ENCODE results near the gene ARL4A. TPM values are rescaled to one million over a fixed set of nuclear protein-coding genes. Genes with fewer than 3 reads are reported as not detected.

The ARL4A gene
- total RNA-seq, 2 experiments from 2014 or later, result 10.8 to 11.3 TPM

GRCh38 chr7:12709726-12710502, 22.5 kb downstream of the ARL4A start:
- DNase-seq, result no peak

GRCh38 chr7:12711124-12711523, 23.7 kb downstream of the ARL4A start:
- CTCF ChIA-PET, result interaction anchor here (3.0 kb wide), 1 partner anchor 25 kb away, joined by 10 read pairs; no protein-coding TSS in a partner anchor
- intact Hi-C loops (cut with micrococcal nuclease), result no loop called here

More at GRCh38 chr7:12709726-12710502, 22.5 kb downstream of the ARL4A start:
- TF ChIP-seq CTCF (IDR thresholded peaks at IDR 0.05), result no peak
- no peak overlapping the region for H3K4me3 Mint-ChIP-seq
- intact Hi-C loops (cut with micrococcal nuclease), result no loop called here
- ATAC-seq, result no peak
- no peaks in the 10 kb centered on the region for H3K9me3 Mint-ChIP-seq
- ChIA-PET POLR2A (no interaction called here), CTCF (interaction anchor here (3.0 kb wide), 1 partner anchor 24 kb away, joined by 10 read pairs; no protein-coding TSS in a partner anchor)
- H3K4me1 Mint-ChIP-seq (ENCODE audit: low read depth), result peaks cover 1% of the 10 kb centered on the region
- H3K27me3 Mint-ChIP-seq, result no peaks in the 10 kb centered on the region
- no peaks in the 10 kb centered on the region for H3K36me3 Mint-ChIP-seq (ENCODE audit: low read depth)
- H3K27ac Mint-ChIP-seq, result no peak overlapping the region

GRCh38 chr7:12712236-12712635, 24.8 kb downstream of the ARL4A start:
- CTCF ChIA-PET, result interaction anchor here (2.0 kb wide), 1 partner anchor 26 kb away, joined by 10 read pairs; the partner anchor contains the start of gene ARL4A
- ATAC-seq (no peak), DNase-seq (no peak)
- Mint-ChIP-seq H3K4me3 (no peak overlapping the region), H3K9me3 (no peaks in the 10 kb centered on the region), H3K27me3 (no peaks in the 10 kb centered on the region), H3K4me1 (ENCODE audit: low read depth) (peaks cover 22% of the 10 kb centered on the region), H3K27ac (no peak overlapping the region), H3K36me3 (ENCODE audit: low read depth) (no peaks in the 10 kb centered on the region)
- TF ChIP-seq CTCF (IDR thresholded peaks at IDR 0.05), result no peak
- POLR2A ChIA-PET, result no interaction called here
- intact Hi-C loops (cut with micrococcal nuclease), result no loop called here

More at GRCh38 chr7:12711124-12711523, 23.7 kb downstream of the ARL4A start:
- no peak overlapping the region for H3K27ac Mint-ChIP-seq
- no peaks in the 10 kb centered on the region for H3K36me3 Mint-ChIP-seq (ENCODE audit: low read depth)
- DNase-seq (no peak), ATAC-seq (no peak)
- H3K27me3 Mint-ChIP-seq, result no peaks in the 10 kb centered on the region
- TF ChIP-seq CTCF (IDR thresholded peaks at IDR 0.05), result no peak
- H3K4me3 Mint-ChIP-seq, result no peak overlapping the region
- POLR2A ChIA-PET, result no interaction called here
- no peaks in the 10 kb centered on the region for H3K9me3 Mint-ChIP-seq
- H3K4me1 Mint-ChIP-seq (ENCODE audit: low read depth), result peaks cover 11% of the 10 kb centered on the region

- H3K27me3 Mint-ChIP-seq, result no peaks in the 10 kb centered on the region
- ChIA-PET POLR2A (no interaction called here), CTCF (interaction anchor here (0.9 to 2.0 kb wide), 2 partner anchors 12 to 27 kb away, joined by 3 to 10 read pairs; partner anchors contain the start of gene ARL4A)
- intact Hi-C loops (cut with micrococcal nuclease), result no loop called here
- no peak for TF ChIP-seq CTCF (IDR thresholded peaks at IDR 0.05)
- DNase-seq, result no peak
- H3K27ac Mint-ChIP-seq, result no peak overlapping the region
- ATAC-seq, result no peak
- H3K9me3 Mint-ChIP-seq, result no peaks in the 10 kb centered on the region
- no peaks in the 10 kb centered on the region for H3K36me3 Mint-ChIP-seq (ENCODE audit: low read depth)
- H3K4me1 Mint-ChIP-seq (ENCODE audit: low read depth), result peaks cover 23% of the 10 kb centered on the region
- no peak overlapping the region for H3K4me3 Mint-ChIP-seq
Measured at GRCh38 chr7:12713625-12714378, 26.4 kb downstream of the ARL4A start.

GRCh38 chr7:12714379-12714737, 26.9 kb downstream of the ARL4A start:
- CTCF ChIA-PET, result no interaction called here
- no peaks in the 10 kb centered on the region for H3K27me3 Mint-ChIP-seq

More at GRCh38 chr7:12714379-12714737, 26.9 kb downstream of the ARL4A start:
- POLR2A ChIA-PET, result no interaction called here
- H3K36me3 Mint-ChIP-seq (ENCODE audit: low read depth), result no peaks in the 10 kb centered on the region
- peak overlapping the region; percentile 23 for H3K27ac Mint-ChIP-seq
- no peak for DNase-seq
- no peak for TF ChIP-seq CTCF (IDR thresholded peaks at IDR 0.05)
- intact Hi-C loops (cut with micrococcal nuclease), result no loop called here
- ATAC-seq, result no peak
- peaks cover 28% of the 10 kb centered on the region for H3K4me1 Mint-ChIP-seq (ENCODE audit: low read depth)
- no peaks in the 10 kb centered on the region for H3K9me3 Mint-ChIP-seq
- H3K4me3 Mint-ChIP-seq, result no peak overlapping the region
